DOHH2 (cell line): ENCODE results near the gene ZNF749.
A peak's percentile ranks its signal among the peaks of the same experiment; 100 is the strongest.
"Not testable (repeated sequence)": the region's sequence is repeated elsewhere in the genome, so short reads cannot be mapped to it uniquely, and the experiment has no call there.

ENCODE experiments used
- H3F3A ChIP-seq: fragments of 200-600 bp; sonication (generic), shearing (Covaris generic); 2 replicates; pipeline ENCODE4 v1.6.0; 2016; ENCODE audit warnings: antibody characterized with exemption, mild to moderate bottlenecking; ENCODE audit not compliant: control insufficient read depth, insufficient read depth
- H3K27ac ChIP-seq: fragments of 200-600 bp; sonication (generic); 2 replicates; pipeline ENCODE4 v1.5.1; 2014; ENCODE audit warnings: low read depth, mild to moderate bottlenecking, low read length, moderate library complexity
- H3K27me3 ChIP-seq: fragments of 200-600 bp; sonication (generic); 2 replicates; pipeline ENCODE4 v1.6.1; 2014; ENCODE audit warnings: mild to moderate bottlenecking, low read length, mixed read lengths; ENCODE audit not compliant: control insufficient read depth
- H3K36me3 ChIP-seq: fragments of 200-600 bp; sonication (generic); 2 replicates; pipeline ENCODE4 v1.6.1; 2014; ENCODE audit warnings: mild to moderate bottlenecking, low read length, moderate library complexity, mixed read lengths; ENCODE audit not compliant: control insufficient read depth
- H3K4me1 ChIP-seq: fragments of 200-600 bp; sonication (generic); 2 replicates; pipeline ENCODE4 v1.6.1; 2014; ENCODE audit warnings: mild to moderate bottlenecking, low read length, mixed read lengths; ENCODE audit not compliant: control insufficient read depth
- H3K4me2 ChIP-seq: fragments of 200-600 bp; sonication (generic); 2 replicates; pipeline ENCODE4 v1.6.0; 2014; ENCODE audit warnings: mild to moderate bottlenecking, low read length, moderate library complexity
- H3K4me3 ChIP-seq: fragments of 200-600 bp; sonication (generic); 2 replicates; pipeline ENCODE4 v1.5.1; 2014; ENCODE audit warnings: mild to moderate bottlenecking, low read length, mixed read lengths
- H3K79me2 ChIP-seq: fragments of 200-600 bp; sonication (generic); 2 replicates; pipeline ENCODE4 v1.6.1; 2014; ENCODE audit warnings: mild to moderate bottlenecking, low read length, mixed read lengths; ENCODE audit not compliant: control insufficient read depth
- H3K9me2 ChIP-seq: fragments of 200-600 bp; sonication (generic); replicated peaks from 2 replicates; pipeline ENCODE4 v1.6.1; 2014; ENCODE audit warnings: mild to moderate bottlenecking, low read length, mixed read lengths; ENCODE audit not compliant: control insufficient read depth
- H3K9me3 ChIP-seq: fragments of 200-600 bp; sonication (generic); 2 replicates; pipeline ENCODE4 v1.6.1; 2014; ENCODE audit warnings: antibody characterized with exemption, low read length, mixed read lengths; ENCODE audit not compliant: control insufficient read depth, insufficient read depth
- H4K20me1 ChIP-seq: fragments of 200-600 bp; sonication (generic); 2 replicates; pipeline ENCODE4 v1.6.0; 2014; ENCODE audit warnings: low read depth, mild to moderate bottlenecking, antibody characterized with exemption, low read length, moderate library complexity; ENCODE audit not compliant: control insufficient read depth, insufficient read depth
- CTCF ChIP-seq: fragments of 200-600 bp; sonication (generic); IDR thresholded peaks from one replicate; pipeline ENCODE4 v1.5.1; 2014; ENCODE audit warnings: antibody characterized with exemption, mild to moderate bottlenecking, low read depth, low read length; ENCODE audit not compliant: poor library complexity, severe bottlenecking
- EZH2phosphoT487 ChIP-seq: fragments of 200-600 bp; sonication (generic); IDR thresholded peaks from 2 replicates; pipeline ENCODE4 v1.6.1; 2017; ENCODE audit warnings: borderline replicate concordance, mild to moderate bottlenecking, antibody characterized with exemption, low read length, moderate library complexity, mixed read lengths

The ZNF749 gene

GRCh38 chr19:57466489-57466888, 31.4 kb downstream of the ZNF749 start:
- Histone ChIP-seq H3K9me3 (peaks cover 10% of the 10 kb centered on the region), H3K4me2 (no peak overlapping the region), H3K9me2 (no peaks in the 10 kb centered on the region), H3K27ac (no peak overlapping the region), H3K36me3 (no peaks in the 10 kb centered on the region), H3K27me3 (no peaks in the 10 kb centered on the region), H4K20me1 (no peaks in the 10 kb centered on the region), H3K4me3 (no peak overlapping the region), H3K79me2 (no peaks in the 10 kb centered on the region), H3F3A (no peaks in the 10 kb centered on the region), H3K4me1 (no peaks in the 10 kb centered on the region)
- TF ChIP-seq CTCF = no peak
- TF ChIP-seq EZH2phosphoT487 = no peak

DNA sequence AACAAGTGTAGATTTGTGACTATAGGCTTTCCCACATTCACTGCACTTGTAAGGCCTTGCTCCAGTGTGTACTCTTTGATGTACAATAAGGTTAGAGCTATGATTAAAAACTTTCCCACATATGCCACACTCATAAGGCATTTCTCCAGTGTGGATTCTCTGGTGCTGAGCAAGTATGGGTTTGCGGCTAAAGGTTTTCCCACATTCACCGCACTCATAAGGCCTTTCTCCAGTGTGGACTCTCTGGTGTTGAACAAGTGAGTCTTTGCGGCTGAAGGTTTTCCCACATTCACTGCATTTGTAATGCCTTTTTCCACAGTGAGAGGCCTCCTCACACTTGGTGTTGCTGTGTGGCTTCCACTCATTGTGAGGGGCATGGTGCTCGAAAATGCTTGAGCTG, 38.5 kb downstream of the ZNF749 start:
- peaks cover 5% of the 10 kb centered on the region for H3K36me3 ChIP-seq
- H3K4me3 ChIP-seq = no peak overlapping the region

DNA sequence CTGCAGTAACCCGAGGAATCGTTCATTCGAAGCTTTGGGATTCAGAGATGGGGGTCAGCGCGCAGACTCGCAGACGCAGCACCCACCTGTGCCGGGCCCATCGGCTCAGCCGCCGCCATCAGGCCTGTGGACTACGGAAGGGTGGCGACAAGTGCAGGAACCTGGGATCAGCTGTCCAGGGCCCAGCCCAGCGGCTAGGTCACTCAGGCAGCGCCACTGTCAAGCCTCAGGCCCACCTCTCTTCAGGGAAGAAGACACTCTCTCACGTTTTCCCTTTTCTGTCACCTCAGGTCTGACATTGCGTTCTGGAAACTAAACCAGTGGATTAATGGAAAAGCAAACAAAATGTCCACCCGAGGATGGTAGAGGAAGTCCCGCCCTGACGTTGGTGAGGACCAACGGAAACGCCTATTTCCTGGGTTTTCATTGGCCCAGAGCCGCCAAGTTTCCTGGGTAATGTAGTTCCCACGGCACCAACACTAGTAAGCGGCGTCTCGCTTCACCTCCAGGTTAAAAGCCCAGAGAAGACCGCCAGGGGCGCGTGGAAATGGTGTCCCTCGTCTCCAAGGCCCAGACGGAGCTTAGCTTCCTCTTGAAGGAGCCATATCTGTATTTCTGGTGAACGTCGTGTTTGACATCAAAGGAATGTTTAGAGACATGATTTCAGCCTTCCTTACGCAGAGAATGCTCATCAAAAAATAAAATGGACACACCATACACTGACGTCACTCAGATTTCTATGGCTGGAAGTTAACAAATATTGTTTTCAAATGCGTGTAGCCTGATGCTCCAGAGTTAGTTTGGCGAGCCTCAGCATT, 42.3 kb downstream of the ZNF749 start, which contains the start of gene ZNF772:
Gene ZNF772, minus strand, starts transcription at position 376 of the 818 bp plus-strand sequence. Its CDS starts 257 bp downstream, at position 119.
- TF ChIP-seq CTCF (peak; percentile 62), EZH2phosphoT487 (no peak)
- Histone ChIP-seq H3K9me2 (no peaks in the 10 kb centered on the region), H3K79me2 (no peaks in the 10 kb centered on the region), H3K9me3 (peaks cover 54% of the 10 kb centered on the region), H3K4me2 (peak within 1 kb of the TSS; percentile 57), H4K20me1 (no peaks in the 10 kb centered on the region), H3K4me1 (0 out of 2 replicates have a peak, but pooled peaks cover 3% of the 10 kb centered on the region), H3F3A (no peaks in the 10 kb centered on the region), H3K36me3 (peaks cover 5% of the 10 kb centered on the region), H3K4me3 (peak within 1 kb of the TSS; percentile 70), H3K27me3 (no peaks in the 10 kb centered on the region), H3K27ac (no peak within 1 kb of the TSS)

More for the DNA sequence above, 38.5 kb downstream of the ZNF749 start:
- Histone ChIP-seq H3K9me2 (no peaks in the 10 kb centered on the region), H3K27me3 (no peaks in the 10 kb centered on the region), H4K20me1 (no peaks in the 10 kb centered on the region), H3K27ac (no peak overlapping the region), H3K79me2 (no peaks in the 10 kb centered on the region), H3K9me3 (peaks cover 67% of the 10 kb centered on the region), H3F3A (no peaks in the 10 kb centered on the region), H3K4me2 (no peak overlapping the region), H3K4me1 (0 out of 2 replicates have a peak, but pooled peaks cover 3% of the 10 kb centered on the region)
- TF ChIP-seq CTCF (no peak), EZH2phosphoT487 (no peak)

GRCh38 chr19:57487477-57488298, 52.6 kb downstream of the ZNF749 start, which contains the start of gene ZNF419:
ZNF419 (plus strand) TSS chr19:57487750; CDS start chr19:57487951, 201 bp downstream.
- not testable (repeated sequence) for H3K9me2 ChIP-seq, H3K27ac ChIP-seq, H4K20me1 ChIP-seq, H3F3A ChIP-seq, H3K79me2 ChIP-seq, H3K27me3 ChIP-seq, H3K36me3 ChIP-seq, H3K4me1 ChIP-seq
- H3K4me2 ChIP-seq = peak within 1 kb of the TSS; percentile 64
- peak within 1 kb of the TSS; percentile 73 for H3K4me3 ChIP-seq
- H3K9me3 ChIP-seq = peaks cover 43% of the 10 kb centered on the region

- not testable (repeated sequence) for H3K4me1 ChIP-seq, H4K20me1 ChIP-seq, H3K4me3 ChIP-seq, H3K9me2 ChIP-seq, H3K27ac ChIP-seq, H3K79me2 ChIP-seq, H3F3A ChIP-seq, H3K27me3 ChIP-seq, H3K36me3 ChIP-seq
- Histone ChIP-seq H3K4me2 (peak overlapping the region; percentile 30; the same call in 1 of the 2 replicates), H3K9me3 (peaks cover 43% of the 10 kb centered on the region)
Observed at GRCh38 chr19:57488299-57488644, 53.1 kb downstream of the ZNF749 start.
